IMR-90 (cell line): ENCODE results near the gene LRRC2. TPM values are rescaled to one million over a fixed set of nuclear protein-coding genes. Genes with fewer than 3 reads are reported as not detected.

Experiments used
- ATAC-seq: fragments of 200-7000 bp; cut with Tn5 transposase; 2 replicates; pipeline ENCODE4 v1.9.1; 2020; ENCODE audit warnings: low read depth, mild to moderate bottlenecking, moderate library complexity
- BruUV-seq: library from RNA; stranded (reverse); fragments of 400-500 nt; replicated peaks from 2 replicates; lab custom pipeline; 2021; lab: Mats Ljungman, UMichigan
- CTCF ChIA-PET: fragments of 300-600 bp; formaldehyde crosslinking; extraction: SDS; loops from one replicate; lab custom pipeline; 2021; ENCODE audit warnings: antibody characterized with exemption; lab: Yijun Ruan, JAX
- POLR2A ChIA-PET: fragments of 300-600 bp; sonication (Branson Sonifier 250); formaldehyde crosslinking; loops from one replicate; lab custom pipeline; 2022; ENCODE audit warnings: antibody characterized with exemption; ENCODE audit not compliant: unreplicated experiment; lab: Charles Lee
- DNase-seq: peaks from one replicate; pipeline ENCODE4 v3.0.0; 2013
- H2AFZ ChIP-seq: replicated peaks from 2 replicates; pipeline ENCODE3; 2013; ENCODE audit warnings: low read length, mild to moderate bottlenecking; ENCODE audit not compliant: poor library complexity
- H2AK5ac ChIP-seq: 2 replicates; pipeline ENCODE4 v1.6.1; 2013; ENCODE audit warnings: low read depth, low read length, inconsistent platforms
- H2AK9ac ChIP-seq: replicated peaks from 2 replicates; pipeline ENCODE3; 2013; ENCODE audit warnings: mild to moderate bottlenecking, low read depth, low read length, moderate library complexity; ENCODE audit not compliant: poor library complexity
- H2BK120ac ChIP-seq: 2 replicates; pipeline ENCODE4 v1.6.1; 2013; ENCODE audit warnings: low read depth, low read length, inconsistent platforms
- H2BK15ac ChIP-seq: 3 replicates; pipeline ENCODE4 v1.6.1; 2013; ENCODE audit warnings: low read depth, low read length, inconsistent platforms
- H2BK20ac ChIP-seq: 2 replicates; pipeline ENCODE4 v1.6.1; 2013; ENCODE audit warnings: low read depth, mild to moderate bottlenecking, inconsistent platforms, low read length, moderate library complexity
- H2BK5ac ChIP-seq: 2 replicates; pipeline ENCODE4 v1.6.1; 2013; ENCODE audit warnings: mild to moderate bottlenecking, low read depth, low read length, inconsistent platforms; ENCODE audit not compliant: poor library complexity, severe bottlenecking
- H3K14ac ChIP-seq: replicated peaks from 2 replicates; pipeline ENCODE4 v1.6.1; 2013; ENCODE audit warnings: low read depth, low read length, inconsistent platforms
- H3K18ac ChIP-seq: 2 replicates; pipeline ENCODE4 v1.6.1; 2013; ENCODE audit warnings: low read depth, low read length, control low read depth
- H3K23ac ChIP-seq: 2 replicates; pipeline ENCODE4 v1.6.1; 2013; ENCODE audit warnings: low read depth, low read length, inconsistent platforms
- H3K27ac ChIP-seq: 2 replicates; pipeline ENCODE4 v1.5.1; 2013; ENCODE audit warnings: mild to moderate bottlenecking, control low read depth, low read length; ENCODE audit not compliant: insufficient read depth
- H3K27me3 ChIP-seq: 2 replicates; pipeline ENCODE4 v1.6.1; 2013; ENCODE audit warnings: low read length; ENCODE audit not compliant: control insufficient read depth, insufficient read depth
- H3K36me3 ChIP-seq: 2 replicates; pipeline ENCODE4 v1.6.1; 2013; ENCODE audit warnings: low read length, mixed read lengths; ENCODE audit not compliant: control insufficient read depth, insufficient read depth
- H3K4ac ChIP-seq: 2 replicates; pipeline ENCODE4 v1.6.1; 2013; ENCODE audit warnings: low read depth, low read length, inconsistent platforms
- H3K4me1 ChIP-seq: 2 replicates; pipeline ENCODE4 v1.6.1; 2013; ENCODE audit warnings: low read length, mixed read lengths; ENCODE audit not compliant: control insufficient read depth, insufficient read depth
- H3K4me2 ChIP-seq: 2 replicates; pipeline ENCODE4 v1.6.1; 2013; ENCODE audit warnings: low read depth, mild to moderate bottlenecking, control low read depth, low read length, moderate library complexity
- H3K4me3 ChIP-seq: 2 replicates; pipeline ENCODE4 v1.5.1; 2013; ENCODE audit warnings: low read depth, mild to moderate bottlenecking, control low read depth, low read length, moderate library complexity; ENCODE audit not compliant: insufficient read depth
- H3K56ac ChIP-seq: 2 replicates; pipeline ENCODE4 v1.6.1; 2013; ENCODE audit warnings: low read length, inconsistent platforms; ENCODE audit not compliant: insufficient read depth; ENCODE audit errors: extremely low read depth
- H3K79me1 ChIP-seq, 2 experiments: 2 replicates each; pipeline ENCODE4 v1.6.1; 2013; ENCODE audit warnings: low read length in 2 of 2, inconsistent platforms in 1 of 2, low read depth in 1 of 2
- H3K9ac ChIP-seq: 2 replicates; pipeline ENCODE4 v1.6.1; 2013; ENCODE audit warnings: low read depth, low read length, control low read depth
- H3K9me1 ChIP-seq: 2 replicates; pipeline ENCODE4 v1.6.1; 2013; ENCODE audit warnings: low read length, inconsistent platforms; ENCODE audit not compliant: insufficient read depth
- H3K9me3 ChIP-seq: 2 replicates; pipeline ENCODE4 v1.6.1; 2013; ENCODE audit warnings: low read length; ENCODE audit not compliant: control insufficient read depth, insufficient read depth
- H4K20me1 ChIP-seq: 2 replicates; pipeline ENCODE4 v1.6.1; 2013; ENCODE audit warnings: low read length, inconsistent platforms; ENCODE audit not compliant: insufficient read depth
- H4K5ac ChIP-seq: 2 replicates; pipeline ENCODE4 v1.6.1; 2013; ENCODE audit warnings: mild to moderate bottlenecking, low read depth, low read length, control low read depth
- H4K8ac ChIP-seq, 2 experiments: 2 replicates each; pipeline ENCODE4 v1.6.1; 2013; ENCODE audit warnings: low read depth in 2 of 2, low read length in 2 of 2, control low read depth in 1 of 2, inconsistent platforms in 1 of 2
- H4K91ac ChIP-seq: 2 replicates; pipeline ENCODE4 v1.6.1; 2013; ENCODE audit warnings: low read depth, low read length, inconsistent platforms; ENCODE audit not compliant: insufficient read depth
- CEBPB ChIP-seq: IDR thresholded peaks from 2 replicates; pipeline ENCODE4 v1.6.1; 2012; ENCODE audit warnings: low read depth, low read length, improper control_type of control experiment
- CHD1 ChIP-seq: IDR thresholded peaks from 2 replicates; pipeline ENCODE4 v1.6.1; 2012; ENCODE audit warnings: low read depth, low read length, improper control_type of control experiment
- CTCF ChIP-seq: conservative IDR thresholded peaks from 2 replicates; pipeline ENCODE4 v1.5.1; 2012; ENCODE audit warnings: mild to moderate bottlenecking, low read depth, low read length, improper control_type of control experiment
- ELK1 ChIP-seq: fragments of 150-350 bp; IDR thresholded peaks from 2 replicates; pipeline ENCODE4 v1.6.1; 2016; ENCODE audit warnings: low read depth, mild to moderate bottlenecking, low read length, moderate library complexity, borderline replicate concordance
- FOS ChIP-seq: fragments of 150-350 bp; IDR thresholded peaks from 2 replicates; pipeline ENCODE4 v1.6.1; 2016; ENCODE audit warnings: low read depth, low read length
- MAFK ChIP-seq: IDR thresholded peaks from 2 replicates; pipeline ENCODE4 v1.6.1; 2012; ENCODE audit warnings: low read depth, low read length, improper control_type of control experiment
- MAZ ChIP-seq: IDR thresholded peaks from 2 replicates; pipeline ENCODE4 v1.6.1; 2012; ENCODE audit warnings: low read depth, mild to moderate bottlenecking, low read length, improper control_type of control experiment, moderate library complexity, borderline replicate concordance
- MXI1 ChIP-seq: IDR thresholded peaks from 2 replicates; pipeline ENCODE4 v1.6.1; 2012; ENCODE audit warnings: low read depth, mild to moderate bottlenecking, low read length, moderate library complexity, borderline replicate concordance
- NFE2L2 ChIP-seq: fragments of 150-350 bp; IDR thresholded peaks from 2 replicates; pipeline ENCODE4 v1.6.1; 2016; ENCODE audit warnings: low read depth, mild to moderate bottlenecking, low read length
- POLR2A ChIP-seq: IDR thresholded peaks from 2 replicates; pipeline ENCODE4 v1.6.1; 2012; ENCODE audit warnings: mild to moderate bottlenecking, low read depth, low read length
- RAD21 ChIP-seq: IDR thresholded peaks from 2 replicates; pipeline ENCODE4 v1.6.1; 2012; ENCODE audit warnings: low read length, improper control_type of control experiment
- RCOR1 ChIP-seq: IDR thresholded peaks from 2 replicates; pipeline ENCODE4 v1.6.1; 2012; ENCODE audit warnings: mild to moderate bottlenecking, low read length, improper control_type of control experiment; ENCODE audit not compliant: insufficient replicate concordance
- RFX5 ChIP-seq: IDR thresholded peaks from 2 replicates; pipeline ENCODE4 v1.8.0; 2012; ENCODE audit warnings: low read depth, mild to moderate bottlenecking, low read length, moderate library complexity
- SMC3 ChIP-seq: fragments of 150-350 bp; IDR thresholded peaks from 2 replicates; pipeline ENCODE4 v1.6.1; 2016; ENCODE audit warnings: low read depth, mild to moderate bottlenecking, antibody characterized with exemption, low read length, moderate library complexity
- USF2 ChIP-seq: fragments of 150-350 bp; IDR thresholded peaks from 2 replicates; pipeline ENCODE4 v1.6.1; 2017; ENCODE audit warnings: mild to moderate bottlenecking, antibody characterized with exemption, low read length, low read depth
- WGBS, 2 experiments: methylation state at CpG; one replicate each; pipeline versions ENCODE4 v1.1.5 to v1.1.7; 2013; ENCODE audit warnings: missing lambda C conversion rate in 2 of 2; ENCODE audit not compliant: insufficient read length in 1 of 2; ENCODE audit errors: extremely low coverage in 2 of 2; 5-methylcytosine and 5-hydroxymethylcytosine counted together
- dilution Hi-C: fragments of 300-500 bp; cut with HindIII; formaldehyde crosslinking; loops from one replicate; pipeline ENCODE4 v1.14.3; 2018; ENCODE audit warnings: low sequenced_read_pairs; ENCODE audit not compliant: unreplicated experiment
- in situ Hi-C: fragments of 300-500 bp; cut with MboI; formaldehyde crosslinking; loops from 3 replicates; pipeline ENCODE4 v1.14.3; 2019; ENCODE audit warnings: low sequenced_read_pairs, inconsistent platforms, mixed read lengths
- intact Hi-C: fragments of 100-400 bp; cut with micrococcal nuclease; formaldehyde crosslinking; loops from 2 replicates; pipeline ENCODE4 v1.10.0; 2022
- polyA plus RNA-seq, 3 experiments: library from polyadenylated mRNA; depleted of rRNA; stranded (reverse); fragments of >200 nt; gene quantifications; 2 replicates each; pipeline ENCODE4 v1.2.3, GENCODE V29; 2012; ENCODE audit warnings: low replicate concordance in 1 of 3
- total RNA-seq: library from RNA; depleted of rRNA; stranded (reverse); fragments of >200 nt; gene quantifications from 2 replicates; pipeline ENCODE4 v1.2.3, GENCODE V29; 2012

LRRC2 gene
- total and polyA plus RNA-seq, 2 of the 4 experiments (the other 2 are of a cell fraction): 2.9 to 4.1 TPM

GRCh38 chr3:46585799-46586693 is 19.9 kb upstream of the LRRC2 start:
- BruUV-seq: no TSS peak
- Histone ChIP-seq H2BK5ac (no peak overlapping the region), H4K5ac (no peak overlapping the region), H3K4ac (no peak overlapping the region), H3K9ac (no peak overlapping the region), H4K20me1 (no peaks in the 10 kb centered on the region), H3K36me3 (no peaks in the 10 kb centered on the region), H3K23ac (no peak overlapping the region), H2AFZ (no peak overlapping the region), H4K8ac (no peak overlapping the region), H3K27ac (no peak overlapping the region), H2BK120ac (no peak overlapping the region), H3K56ac (no peak overlapping the region), H2AK5ac (no peak overlapping the region), H3K4me3 (no peak overlapping the region), H3K4me2 (no peak overlapping the region), H3K18ac (no peak overlapping the region), H3K27me3 (peaks cover 15% of the 10 kb centered on the region), H3K79me1 (no peaks in the 10 kb centered on the region), H3K9me3 (no peaks in the 10 kb centered on the region), H2BK15ac (no peak overlapping the region), H3K14ac (no peak overlapping the region), H2AK9ac (no peak overlapping the region), H2BK20ac (no peak overlapping the region), H3K4me1 (no peaks in the 10 kb centered on the region), H3K9me1 (no peaks in the 10 kb centered on the region), H4K91ac (no peak overlapping the region)
- intact Hi-C loops (no loop called here), dilution Hi-C loops (no loop called here), in situ Hi-C loops (no loop called here)
- ATAC-seq (no peak), DNase-seq (no peak)
- POLR2A ChIA-PET: no interaction called here
- no CpG with 5 or more reads among the region's 5 CpGs for WGBS, 2 experiments
- CTCF ChIA-PET: no interaction called here
- TF ChIP-seq CEBPB (no peak), NFE2L2 (no peak), RAD21 (no peak), FOS (no peak), ELK1 (no peak), SMC3 (no peak), POLR2A (no peak), RCOR1 (no peak), USF2 (no peak), RFX5 (no peak), MAZ (no peak), MXI1 (no peak), MAFK (no peak), CTCF (no peak), CHD1 (no peak)
